ENCODE data around the gene SLC26A11. TPM values are rescaled to one million over a fixed set of nuclear protein-coding genes. Genes with fewer than 3 reads are reported as not detected.

Gene SLC26A11
- total RNA-seq, 1 experiment from 2014 or later = 17.7 TPM

GRCh38 chr17:80270104-80270503 is 49.9 kb downstream of the SLC26A11 start:
- ChIA-PET CTCF (no interaction called here), RAD21 (ENCODE audit: low non-redundant PET in 1 of 2, low total read pairs in 2 of 2, uncharacterized antibody in 2 of 2, unreplicated experiment in 2 of 2) (no interaction called here), POLR2A (no interaction called here)
- H3K4me1 ChIP-seq (ENCODE audit: control insufficient read depth in 1 of 2, insufficient read depth in 2 of 2, low read length in 2 of 2) = no peaks in the 10 kb centered on the region
- TF ChIP-seq MAX (IDR thresholded peaks at IDR 0.05) (no peak), SRF (IDR thresholded peaks at IDR 0.05; ENCODE audit: low read depth) (no peak)
- no peak overlapping the region for H3K4me2 ChIP-seq (ENCODE audit: low read length)
- H3K4me3 ChIP-seq (replicated peaks in 1 of 2; ENCODE audit: low read depth in 1 of 2, low read length in 2 of 2) = no peak overlapping the region
- ATAC-seq (no peak), DNase-seq (ENCODE audit: low read depth, low spot score) (no peak)
- H4K20me1 ChIP-seq (ENCODE audit: insufficient read depth) = no peaks in the 10 kb centered on the region
- H2AFZ ChIP-seq (ENCODE audit: low read depth, low read length, poor library complexity, severe bottlenecking) = no peak overlapping the region
- H3K36me3 ChIP-seq (ENCODE audit: control insufficient read depth in 1 of 2, insufficient read depth in 2 of 2, low read length in 2 of 2) = no peaks in the 10 kb centered on the region
- intact Hi-C loops (cut with micrococcal nuclease) = no loop called here
- H3K27me3 ChIP-seq (ENCODE audit: insufficient read depth, low read length) = no peaks in the 10 kb centered on the region
- no peaks in the 10 kb centered on the region for H3K9me2 ChIP-seq (ENCODE audit: insufficient read depth)
- H3K27ac ChIP-seq (ENCODE audit: low read depth, low read length) = no peak overlapping the region
- no TSS peak for BruUV-seq (replicated peaks)
- no peak overlapping the region for H3K9ac ChIP-seq (ENCODE audit: low read length)
- no peaks in the 10 kb centered on the region for H3K9me3 ChIP-seq (ENCODE audit: control insufficient read depth in 1 of 2, insufficient read depth in 1 of 2, low read depth in 1 of 2, low read length in 2 of 2)
- H3K79me2 ChIP-seq (ENCODE audit: insufficient read depth, low read length) = no peaks in the 10 kb centered on the region

- ATAC-seq (peak; percentile 91), DNase-seq (ENCODE audit: low read depth, low spot score) (no peak)
- Histone ChIP-seq H4K20me1 (ENCODE audit: insufficient read depth) (no peaks in the 10 kb centered on the region), H3K4me2 (ENCODE audit: low read length) (no peak overlapping the region), H3K4me1 (ENCODE audit: control insufficient read depth in 1 of 2, insufficient read depth in 2 of 2, low read length in 2 of 2) (no peaks in the 10 kb centered on the region), H3K9me2 (ENCODE audit: insufficient read depth) (no peaks in the 10 kb centered on the region), H2AFZ (ENCODE audit: low read depth, low read length, poor library complexity, severe bottlenecking) (no peak overlapping the region), H3K4me3 (replicated peaks in 1 of 2; ENCODE audit: low read depth in 1 of 2, low read length in 2 of 2) (no peak overlapping the region), H3K27ac (ENCODE audit: low read depth, low read length) (no peak overlapping the region), H3K79me2 (ENCODE audit: insufficient read depth, low read length) (no peaks in the 10 kb centered on the region), H3K27me3 (ENCODE audit: insufficient read depth, low read length) (no peaks in the 10 kb centered on the region), H3K9me3 (ENCODE audit: control insufficient read depth in 1 of 2, insufficient read depth in 1 of 2, low read depth in 1 of 2, low read length in 2 of 2) (no peaks in the 10 kb centered on the region), H3K9ac (ENCODE audit: low read length) (no peak overlapping the region), H3K36me3 (ENCODE audit: control insufficient read depth in 1 of 2, insufficient read depth in 2 of 2, low read length in 2 of 2) (no peaks in the 10 kb centered on the region)
- POLR2A ChIA-PET = no interaction called here
- peak; percentile 76 for TF ChIP-seq SP1 (IDR thresholded peaks at IDR 0.05; ENCODE audit: low read depth)
- no peak for TF ChIP-seq JUND (IDR thresholded peaks at IDR 0.05)
- no peak for TF ChIP-seq ELF1 (IDR thresholded peaks at IDR 0.05; ENCODE audit: borderline replicate concordance, low read depth)
- RAD21 ChIA-PET (ENCODE audit: low non-redundant PET in 1 of 2, low total read pairs in 2 of 2, uncharacterized antibody in 2 of 2, unreplicated experiment in 2 of 2) = no interaction called here
- CTCF ChIA-PET = no interaction called here
- intact Hi-C loops (cut with micrococcal nuclease) = no loop called here
- no TSS peak for BruUV-seq (replicated peaks)
Observed at GRCh38 chr17:80270836-80271235, 50.6 kb downstream of the SLC26A11 start.

All from HCT116 (cell line).